Suprapubic skin (tissue), 4 donors: Measurements from ENCODE around the gene CTNNBL1. TPM values are rescaled to one million over a fixed set of nuclear protein-coding genes. Genes with fewer than 3 reads are reported as not detected.
"Not testable (repeated sequence)": the region's sequence is repeated elsewhere in the genome, so short reads cannot be mapped to it uniquely, and the experiment has no call there.

Source experiments
- DNase-seq, 2 donors: peaks; one replicate each; pipeline ENCODE4 v3.0.0-alpha.2; 2019; ENCODE audit warnings: low spot score in 2 of 2
- H3K27ac ChIP-seq: fragments of 200-600 bp; sonication (generic); one replicate; pipeline ENCODE4 v1.5.1; 2019
- H3K27me3 ChIP-seq: fragments of 200-600 bp; sonication (generic); one replicate; pipeline ENCODE4 v1.5.1; 2019
- H3K36me3 ChIP-seq: fragments of 200-600 bp; sonication (generic); one replicate; pipeline ENCODE4 v1.5.1; 2019
- H3K4me1 ChIP-seq: fragments of 200-600 bp; sonication (generic); one replicate; pipeline ENCODE4 v1.5.1; 2019
- H3K4me3 ChIP-seq: fragments of 200-600 bp; sonication (generic); one replicate; pipeline ENCODE4 v1.5.1; 2019; ENCODE audit warnings: mild to moderate bottlenecking
- H3K9me3 ChIP-seq: fragments of 200-600 bp; sonication (generic); one replicate; pipeline ENCODE4 v1.5.1; 2019
- EP300 ChIP-seq: sonication (generic); formaldehyde crosslinking; IDR thresholded peaks from one replicate; pipeline ENCODE4 v1.6.1; 2017; ENCODE audit warnings: antibody characterized with exemption
- POLR2A ChIP-seq, 2 donors: fragments of 450-650 bp; IDR thresholded peaks; one replicate each; pipeline ENCODE4 v1.6.1; 2017; ENCODE audit warnings: antibody characterized with exemption in 2 of 2, mild to moderate bottlenecking in 2 of 2, moderate library complexity in 2 of 2
- POLR2AphosphoS5 ChIP-seq, 3 donors: sonication (generic); formaldehyde crosslinking; IDR thresholded peaks; one replicate each; pipeline ENCODE4 v1.6.1; 2017; ENCODE audit warnings: antibody characterized with exemption in 3 of 3
- WGBS: methylation state at CpG from one replicate; pipeline ENCODE4 v1.1.5; 2018; 5-methylcytosine and 5-hydroxymethylcytosine counted together
- total RNA-seq, 4 donors: library from RNA; depleted of rRNA; stranded (reverse); fragments of >200 nt; gene quantifications; one replicate each; pipeline ENCODE4 v1.1.0, GENCODE V29; 2016
- TF ChIP-seq, protein P1 (sequence below), 2 donors: fragments of 200-600 bp in 1 of 2; fragments of 450-650 bp in 1 of 2; sonication (generic) in 1 of 2; IDR thresholded peaks; one replicate each; pipeline ENCODE4 v1.5.1; 2016 to 2019; ENCODE audit warnings: antibody characterized with exemption in 2 of 2, mild to moderate bottlenecking in 1 of 2, moderate library complexity in 1 of 2

Gene CTNNBL1
- total RNA-seq, 4 donors from 2014 or later: 17.2 to 27.4 (median 26.1) TPM

DNA sequence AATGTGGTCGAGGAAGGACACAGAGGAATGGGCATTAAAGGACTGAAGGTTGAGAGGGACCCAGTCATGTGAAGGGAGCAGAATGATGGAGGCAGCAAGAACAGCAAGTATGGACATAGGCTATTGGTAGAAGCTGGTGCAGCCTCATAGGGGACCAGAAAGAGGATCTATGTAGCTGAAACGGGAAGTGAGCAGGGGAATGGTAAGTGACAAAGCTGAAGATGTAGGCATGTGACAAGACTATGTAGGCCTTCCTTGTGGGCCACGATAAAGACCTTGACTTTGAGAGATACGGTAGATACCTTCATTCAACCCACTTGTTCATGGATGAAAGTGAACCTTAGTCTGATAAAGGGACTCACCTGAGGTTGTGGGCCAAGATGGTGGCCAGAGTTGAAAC, 3.5 kb downstream of the CTNNBL1 start:
- TF ChIP-seq POLR2A (IDR thresholded peaks at IDR 0.05): no peak
- TF ChIP-seq EP300: no peak
- TF ChIP-seq, protein P1, sequence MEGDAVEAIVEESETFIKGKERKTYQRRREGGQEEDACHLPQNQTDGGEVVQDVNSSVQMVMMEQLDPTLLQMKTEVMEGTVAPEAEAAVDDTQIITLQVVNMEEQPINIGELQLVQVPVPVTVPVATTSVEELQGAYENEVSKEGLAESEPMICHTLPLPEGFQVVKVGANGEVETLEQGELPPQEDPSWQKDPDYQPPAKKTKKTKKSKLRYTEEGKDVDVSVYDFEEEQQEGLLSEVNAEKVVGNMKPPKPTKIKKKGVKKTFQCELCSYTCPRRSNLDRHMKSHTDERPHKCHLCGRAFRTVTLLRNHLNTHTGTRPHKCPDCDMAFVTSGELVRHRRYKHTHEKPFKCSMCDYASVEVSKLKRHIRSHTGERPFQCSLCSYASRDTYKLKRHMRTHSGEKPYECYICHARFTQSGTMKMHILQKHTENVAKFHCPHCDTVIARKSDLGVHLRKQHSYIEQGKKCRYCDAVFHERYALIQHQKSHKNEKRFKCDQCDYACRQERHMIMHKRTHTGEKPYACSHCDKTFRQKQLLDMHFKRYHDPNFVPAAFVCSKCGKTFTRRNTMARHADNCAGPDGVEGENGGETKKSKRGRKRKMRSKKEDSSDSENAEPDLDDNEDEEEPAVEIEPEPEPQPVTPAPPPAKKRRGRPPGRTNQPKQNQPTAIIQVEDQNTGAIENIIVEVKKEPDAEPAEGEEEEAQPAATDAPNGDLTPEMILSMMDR (IDR thresholded peaks at IDR 0.05): no peak
- TF ChIP-seq POLR2AphosphoS5 (IDR thresholded peaks at IDR 0.05): no peak
- no peaks in the 10 kb centered on the region for H3K27me3 ChIP-seq
- H3K4me1 ChIP-seq: peaks cover 16% of the 10 kb centered on the region
- no peak overlapping the region for H3K4me3 ChIP-seq
- H3K27ac ChIP-seq: no peak overlapping the region
- 80% methylated on average over 4 of the region's 4 CpGs for WGBS
- no peaks in the 10 kb centered on the region for H3K36me3 ChIP-seq
- no peaks in the 10 kb centered on the region for H3K9me3 ChIP-seq
- no peak for DNase-seq

DNA sequence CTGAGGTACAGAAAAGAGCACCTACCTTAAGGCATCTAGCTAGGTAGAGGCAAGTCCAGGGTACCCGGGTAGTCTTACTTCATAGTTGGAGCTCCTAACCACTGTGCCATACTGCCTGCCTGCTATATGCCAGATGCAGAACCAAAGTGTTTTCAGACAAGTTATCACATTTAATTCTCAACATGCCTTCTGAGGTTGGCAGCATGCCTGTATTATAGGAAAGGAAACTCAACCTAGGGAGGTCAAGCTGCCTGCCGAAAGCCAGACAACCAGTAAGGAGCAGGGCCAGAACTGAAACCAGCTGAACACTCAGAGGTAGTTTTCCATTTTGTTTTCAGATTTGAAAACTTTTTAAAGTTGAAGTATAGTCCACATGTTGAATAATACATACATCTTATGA, 5.4 kb downstream of the CTNNBL1 start:
- peaks cover 16% of the 10 kb centered on the region for H3K4me1 ChIP-seq
- no peaks in the 10 kb centered on the region for H3K9me3 ChIP-seq
- no peaks in the 10 kb centered on the region for H3K27me3 ChIP-seq
- H3K36me3 ChIP-seq: no peaks in the 10 kb centered on the region
- no peak for DNase-seq
- 74% methylated on average over 2 of the region's 2 CpGs for WGBS
- H3K4me3 ChIP-seq: no peak overlapping the region
- TF ChIP-seq POLR2A (IDR thresholded peaks at IDR 0.05) (no peak), EP300 (no peak), POLR2AphosphoS5 (IDR thresholded peaks at IDR 0.05) (no peak)
- TF ChIP-seq, protein P1 (IDR thresholded peaks at IDR 0.05): no peak
- no peak overlapping the region for H3K27ac ChIP-seq

DNA sequence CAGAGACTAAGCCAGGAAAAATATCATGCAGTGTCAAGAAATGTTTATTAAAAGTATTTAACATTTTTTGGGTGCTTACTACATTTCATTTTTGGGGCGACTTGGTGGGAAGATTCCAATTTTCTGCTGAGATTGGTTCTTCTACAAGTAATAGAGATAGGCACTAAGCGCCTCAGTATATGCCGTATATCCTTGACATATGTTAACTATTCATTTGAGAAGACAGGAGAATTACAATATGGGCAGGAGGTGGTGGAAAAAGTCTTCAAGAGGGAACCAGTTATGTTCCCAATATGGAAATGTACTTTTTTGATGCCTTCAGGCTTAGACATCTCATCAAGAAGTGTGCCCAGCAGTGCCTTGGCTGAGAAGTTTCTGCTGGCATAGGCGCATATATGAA, 6.5 kb downstream of the CTNNBL1 start:
- H3K9me3 ChIP-seq: no peaks in the 10 kb centered on the region
- WGBS: 84% methylated on average over 4 of the region's 4 CpGs
- no peak for DNase-seq

DNA sequence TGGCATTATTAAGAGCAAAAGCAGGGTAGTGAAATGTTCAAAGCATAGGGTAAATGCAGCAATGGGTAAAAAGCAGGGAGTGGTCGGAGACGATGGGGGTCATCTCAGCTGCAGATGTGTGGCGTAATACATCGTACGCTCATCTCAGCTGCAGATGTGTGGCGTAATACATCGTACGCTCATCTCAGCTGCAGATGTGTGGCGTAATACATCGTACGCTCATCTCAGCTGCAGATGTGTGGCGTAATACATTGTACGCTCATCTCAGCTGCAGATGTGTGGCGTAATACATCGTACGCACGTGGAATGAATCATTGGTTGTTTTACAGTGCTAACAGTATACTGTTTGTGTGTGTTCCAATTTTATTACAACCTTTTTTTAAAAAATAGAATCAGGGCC, 7.8 kb downstream of the CTNNBL1 start:
- H3K4me3 ChIP-seq, H3K36me3 ChIP-seq: not testable (repeated sequence)
- WGBS: 67% methylated on average over 17 of the region's 17 CpGs

More for the DNA sequence above, 6.5 kb downstream of the CTNNBL1 start:
- TF ChIP-seq POLR2AphosphoS5 (IDR thresholded peaks at IDR 0.05) (no peak), EP300 (no peak), POLR2A (IDR thresholded peaks at IDR 0.05) (no peak)
- TF ChIP-seq, protein P1 (IDR thresholded peaks at IDR 0.05): no peak
- Histone ChIP-seq H3K4me1 (peaks cover 5% of the 10 kb centered on the region), H3K36me3 (no peaks in the 10 kb centered on the region), H3K4me3 (no peak overlapping the region), H3K27me3 (no peaks in the 10 kb centered on the region), H3K27ac (no peak overlapping the region)

DNA sequence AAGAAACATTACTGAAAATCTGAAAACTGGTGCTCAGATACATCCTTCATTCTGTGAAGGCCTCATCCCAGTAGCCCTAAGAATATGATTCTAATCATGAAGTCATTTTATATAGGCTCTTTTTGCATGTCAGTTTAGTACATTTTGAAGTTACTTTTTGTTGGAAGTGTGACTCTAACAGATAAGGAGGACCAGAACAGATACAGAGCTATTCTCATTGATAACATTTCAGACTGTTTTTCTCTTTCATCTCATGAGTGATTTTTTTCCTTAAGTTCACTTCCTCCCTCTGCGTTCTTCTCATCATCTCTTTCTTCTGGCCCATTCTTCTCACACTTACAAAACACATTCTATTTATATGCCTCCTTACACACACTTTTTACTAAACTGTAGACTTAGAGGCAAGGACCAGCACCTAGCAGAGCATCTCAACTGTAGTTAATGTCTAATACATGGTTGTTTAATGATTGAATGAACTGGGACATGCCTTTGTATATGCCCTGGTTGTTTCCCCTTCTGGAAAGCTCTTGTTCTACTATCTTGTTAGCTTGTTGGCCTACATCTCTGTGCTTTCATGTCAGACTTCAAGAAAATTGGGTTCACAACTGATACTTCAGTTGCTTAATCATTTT, 8.7 kb downstream of the CTNNBL1 start:
- 71% methylated on average over 1 of the region's 1 CpG for WGBS
- Histone ChIP-seq H3K27ac (no peak overlapping the region), H3K4me1 (no peaks in the 10 kb centered on the region), H3K27me3 (no peaks in the 10 kb centered on the region), H3K4me3 (no peak overlapping the region), H3K9me3 (no peaks in the 10 kb centered on the region), H3K36me3 (no peaks in the 10 kb centered on the region)
- TF ChIP-seq EP300 (no peak), POLR2AphosphoS5 (IDR thresholded peaks at IDR 0.05) (no peak), POLR2A (IDR thresholded peaks at IDR 0.05) (no peak)
- TF ChIP-seq, protein P1 (IDR thresholded peaks at IDR 0.05): no peak
- no peak for DNase-seq

More for the DNA sequence above, 7.8 kb downstream of the CTNNBL1 start:
- H3K4me1 ChIP-seq, DNase-seq, H3K27ac ChIP-seq, H3K27me3 ChIP-seq, H3K9me3 ChIP-seq: not testable (repeated sequence)
